CD14-positive monocyte (primary cell): ENCODE results near the gene ASPHD2. TPM values are rescaled to one million over a fixed set of nuclear protein-coding genes. Genes with fewer than 3 reads are reported as not detected.

ENCODE experiments used
- DNase-seq, 3 donors: peaks; one replicate each; pipeline ENCODE4 v3.0.0-alpha.2; 2011 to 2022
- H2AFZ ChIP-seq: 2 replicates; pipeline ENCODE4 v1.6.0; 2012; ENCODE audit warnings: mild to moderate bottlenecking, low read depth, low read length, inconsistent platforms; ENCODE audit not compliant: insufficient read depth, poor library complexity, severe bottlenecking
- H3K27ac ChIP-seq, 2 donors: 1 replicate in 1 of 2; 2 replicates in 1 of 2; pipeline ENCODE4 v1.5.1; 2012 to 2013; ENCODE audit warnings: low read length in 2 of 2, control low read depth in 1 of 2, inconsistent platforms in 1 of 2, low read depth in 1 of 2, mild to moderate bottlenecking in 1 of 2
- H3K27me3 ChIP-seq, 2 donors: one replicate each; pipeline versions ENCODE4 v1.6.0 to v1.6.1; 2011 to 2013; ENCODE audit warnings: low read length in 2 of 2; ENCODE audit not compliant: control insufficient read depth in 2 of 2, insufficient read depth in 2 of 2
- H3K36me3 ChIP-seq, 2 donors: replicated peaks in 1 of 2; 1 replicate in 1 of 2; 2 replicates in 1 of 2; pipeline versions ENCODE4 v1.5.1 to v1.6.1; 2012 to 2013; ENCODE audit warnings: low read length in 2 of 2, control low read depth in 1 of 2, inconsistent platforms in 1 of 2, mild to moderate bottlenecking in 1 of 2; ENCODE audit not compliant: insufficient read depth in 2 of 2, control insufficient read depth in 1 of 2
- H3K4me1 ChIP-seq, 2 donors: 1 replicate in 1 of 2; 2 replicates in 1 of 2; pipeline versions ENCODE4 v1.5.1 to v1.6.1; 2012 to 2013; ENCODE audit warnings: low read length in 2 of 2, control low read depth in 1 of 2, inconsistent platforms in 1 of 2, mild to moderate bottlenecking in 1 of 2, moderate library complexity in 1 of 2; ENCODE audit not compliant: insufficient read depth in 2 of 2, control insufficient read depth in 1 of 2
- H3K4me2 ChIP-seq: replicated peaks from 2 replicates; pipeline ENCODE3; 2012; ENCODE audit warnings: low read length, moderate library complexity, mild to moderate bottlenecking; ENCODE audit not compliant: poor library complexity, severe bottlenecking; ENCODE audit errors: extremely low read depth
- H3K4me3 ChIP-seq, 3 experiments: fragments of 200-600 bp in 1 of 3; sonication (generic) in 1 of 3; replicated peaks in 1 of 3; 1 replicate in 2 of 3; 2 replicates in 1 of 3; pipeline ENCODE4 v1.5.1; 2011 to 2013; ENCODE audit warnings: low read length in 3 of 3, mild to moderate bottlenecking in 3 of 3, control low read depth in 2 of 3, low read depth in 2 of 3, inconsistent platforms in 1 of 3, moderate library complexity in 1 of 3
- H3K79me2 ChIP-seq: 2 replicates; pipeline ENCODE4 v1.6.0; 2012; ENCODE audit warnings: mild to moderate bottlenecking, control low read depth, inconsistent platforms, low read length, moderate library complexity; ENCODE audit not compliant: insufficient read depth
- H3K9ac ChIP-seq: 2 replicates; pipeline ENCODE4 v1.6.0; 2017; ENCODE audit warnings: low read length, mild to moderate bottlenecking; ENCODE audit not compliant: insufficient read depth, poor library complexity, severe bottlenecking
- H3K9me3 ChIP-seq, 2 donors: replicated peaks in 1 of 2; 1 replicate in 1 of 2; 2 replicates in 1 of 2; pipeline versions ENCODE4 v1.5.1 to v1.6.1; 2012 to 2013; ENCODE audit warnings: low read length in 2 of 2, control low read depth in 1 of 2; ENCODE audit not compliant: control insufficient read depth in 1 of 2, insufficient read depth in 1 of 2
- H4K20me1 ChIP-seq: 2 replicates; pipeline ENCODE4 v1.6.0; 2012; ENCODE audit warnings: mild to moderate bottlenecking, low read length, control low read depth, moderate library complexity; ENCODE audit not compliant: insufficient read depth
- H3K27ac Mint-ChIP-seq, 7 donors: one replicate each; pipeline ENCODE4 v1.8.0; 2020; ENCODE audit warnings: mild to moderate bottlenecking in 7 of 7, mixed read lengths in 7 of 7, moderate library complexity in 6 of 7, inconsistent platforms in 2 of 7
- H3K27me3 Mint-ChIP-seq, 3 donors: one replicate each; pipeline ENCODE4 v1.8.0; 2021 to 2022; ENCODE audit warnings: low read depth in 3 of 3, mild to moderate bottlenecking in 3 of 3, mixed read lengths in 3 of 3, moderate library complexity in 3 of 3, inconsistent platforms in 1 of 3
- H3K36me3 Mint-ChIP-seq, 2 donors: one replicate each; pipeline ENCODE4 v1.8.0; 2020; ENCODE audit warnings: mixed read lengths in 2 of 2, inconsistent platforms in 1 of 2, mild to moderate bottlenecking in 1 of 2
- H3K4me1 Mint-ChIP-seq: one replicate; pipeline ENCODE4 v1.8.0; 2020; ENCODE audit warnings: mild to moderate bottlenecking, mixed read lengths
- H3K4me3 Mint-ChIP-seq, 2 donors: one replicate each; pipeline ENCODE4 v1.8.0; 2020; ENCODE audit warnings: mild to moderate bottlenecking in 2 of 2, mixed read lengths in 2 of 2, moderate library complexity in 1 of 2
- H3K9me3 Mint-ChIP-seq, 7 donors: one replicate each; pipeline ENCODE4 v1.8.0; 2020 to 2022; ENCODE audit warnings: mixed read lengths in 7 of 7, mild to moderate bottlenecking in 6 of 7, moderate library complexity in 6 of 7, inconsistent platforms in 2 of 7
- CTCF ChIP-seq: fragments of 200-600 bp; IDR thresholded peaks from one replicate; pipeline ENCODE4 v1.8.0; 2022; ENCODE audit warnings: antibody characterized with exemption, mild to moderate bottlenecking
- WGBS: methylation state at CpG from one replicate; pipeline ENCODE4 v1.1.5; 2013; ENCODE audit warnings: missing lambda C conversion rate; ENCODE audit not compliant: insufficient coverage; 5-methylcytosine and 5-hydroxymethylcytosine counted together
- intact Hi-C, 2 donors: fragments of 100-400 bp; cut with micrococcal nuclease; formaldehyde crosslinking; loops; one replicate each; pipeline versions ENCODE4 v1.15.0 to v1.15.1; 2023
- polyA plus RNA-seq, 3 donors: library from polyadenylated mRNA; depleted of rRNA in 1 of 3; unstranded in 2 of 3; stranded (reverse) in 1 of 3; fragments of 300-500 nt in 2 of 3; fragments of >200 nt in 1 of 3; fragmentation: Illumina TruSeq in 2 of 3; gene quantifications; 1 replicate in 2 of 3; 2 replicates in 1 of 3; pipeline ENCODE4 v1.2.3, GENCODE V29; 2012 to 2021

ASPHD2 gene
- polyA plus RNA-seq, 3 donors = 2.6 to 6.2 (median 4.1) TPM

- no peak for DNase-seq
- peaks cover 0 to 3% (median 2%) of the 10 kb centered on the region in 3 donors for H3K27me3 Mint-ChIP-seq
- Histone ChIP-seq H3K4me2 (no peak overlapping the region), H3K36me3 (peaks cover 11 to 38% of the 10 kb centered on the region in 2 donors), H3K27ac (no peak overlapping the region), H4K20me1 (peaks cover 6% of the 10 kb centered on the region), H2AFZ (no peak overlapping the region), H3K9ac (no peak overlapping the region), H3K79me2 (peaks cover 5% of the 10 kb centered on the region), H3K27me3 (no peaks in the 10 kb centered on the region), H3K9me3 (no peaks in the 10 kb centered on the region), H3K4me3 (no peak overlapping the region), H3K4me1 (peaks cover 4 to 6% of the 10 kb centered on the region in 2 donors)
- intact Hi-C loops = no loop called here
- TF ChIP-seq CTCF = no peak
- H3K27ac Mint-ChIP-seq = no peak overlapping the region
- WGBS = over 99% methylated on average over 12 of the region's 16 CpGs
- peaks cover 38 to 50% of the 10 kb centered on the region in 2 donors for H3K36me3 Mint-ChIP-seq
- H3K9me3 Mint-ChIP-seq = peaks cover 0 to under 1% (median 0%) of the 10 kb centered on the region in 7 donors
- peaks cover 10% of the 10 kb centered on the region for H3K4me1 Mint-ChIP-seq
- H3K4me3 Mint-ChIP-seq = no peak overlapping the region
Measured at GRCh38 chr22:26443901-26444690, 15.0 kb downstream of the ASPHD2 start.

- H3K79me2 ChIP-seq = no peaks in the 10 kb centered on the region
- peaks cover 39 to 50% of the 10 kb centered on the region in 2 donors for H3K36me3 Mint-ChIP-seq
Measured at GRCh38 chr22:26444777-26445176, 15.7 kb downstream of the ASPHD2 start.

More at GRCh38 chr22:26444777-26445176, 15.7 kb downstream of the ASPHD2 start:
- Histone ChIP-seq H3K27me3 (no peaks in the 10 kb centered on the region), H4K20me1 (peaks cover 6% of the 10 kb centered on the region), H3K4me3 (no peak overlapping the region), H3K36me3 (peaks cover 11 to 40% of the 10 kb centered on the region in 2 donors), H3K9ac (no peak overlapping the region), H3K4me2 (no peak overlapping the region), H2AFZ (no peak overlapping the region), H3K4me1 (peaks cover 4 to 6% of the 10 kb centered on the region in 2 donors), H3K9me3 (no peaks in the 10 kb centered on the region), H3K27ac (no peak overlapping the region)
- peaks cover 10% of the 10 kb centered on the region for H3K4me1 Mint-ChIP-seq
- peaks cover 0 to 2% (median 0%) of the 10 kb centered on the region in 7 donors for H3K9me3 Mint-ChIP-seq
- no peak for TF ChIP-seq CTCF
- intact Hi-C loops = no loop called here
- H3K27ac Mint-ChIP-seq = no peak overlapping the region
- DNase-seq = no peak
- peaks cover 2 to 3% (median 2%) of the 10 kb centered on the region in 3 donors for H3K27me3 Mint-ChIP-seq
- WGBS = 96% methylated on average over 4 of the region's 8 CpGs
- no peak overlapping the region for H3K4me3 Mint-ChIP-seq
